ENCODE measurements around the gene CLEC2A. TPM values are rescaled to one million over a fixed set of nuclear protein-coding genes. Genes with fewer than 3 reads are reported as not detected.
"Not testable (repeated sequence)": the region's sequence is repeated elsewhere in the genome, so short reads cannot be mapped to it uniquely, and the experiment has no call there.

The CLEC2A gene
- total and polyA plus RNA-seq, 8 donors = not detected

DNA sequence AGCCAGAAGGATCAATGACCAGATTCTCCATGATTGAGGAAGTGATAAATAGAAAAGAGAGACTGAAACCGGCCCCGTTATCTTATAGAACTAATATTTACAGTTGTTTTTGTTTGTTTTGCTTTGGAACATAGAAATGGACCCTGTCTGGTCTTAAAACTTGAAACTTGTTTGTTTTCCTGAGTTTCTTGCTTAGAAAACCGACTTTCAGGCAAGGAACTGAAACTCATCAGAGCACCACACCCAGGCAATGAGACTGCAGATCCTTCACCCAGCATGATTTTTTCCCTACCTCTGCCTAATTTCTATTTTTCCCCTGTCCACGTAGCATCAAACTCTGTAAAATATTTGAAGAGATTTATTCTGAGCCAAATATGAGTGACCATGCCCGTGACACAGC is 28.4 kb upstream of the CLEC2A start:
- DNase-seq = no peak
- ATAC-seq = no peak
- Histone ChIP-seq H3K27ac (no peak overlapping the region), H3K4me3 (no peak overlapping the region), H3K9me3 (no peaks in the 10 kb centered on the region), H3K36me3 (no peaks in the 10 kb centered on the region), H3K27me3 (no peaks in the 10 kb centered on the region), H3K4me1 (peaks cover 0 to 10% of the 10 kb centered on the region in 2 donors)
- intact Hi-C loops (cut with DNase I) = no loop called here
- TF ChIP-seq, protein P1, sequence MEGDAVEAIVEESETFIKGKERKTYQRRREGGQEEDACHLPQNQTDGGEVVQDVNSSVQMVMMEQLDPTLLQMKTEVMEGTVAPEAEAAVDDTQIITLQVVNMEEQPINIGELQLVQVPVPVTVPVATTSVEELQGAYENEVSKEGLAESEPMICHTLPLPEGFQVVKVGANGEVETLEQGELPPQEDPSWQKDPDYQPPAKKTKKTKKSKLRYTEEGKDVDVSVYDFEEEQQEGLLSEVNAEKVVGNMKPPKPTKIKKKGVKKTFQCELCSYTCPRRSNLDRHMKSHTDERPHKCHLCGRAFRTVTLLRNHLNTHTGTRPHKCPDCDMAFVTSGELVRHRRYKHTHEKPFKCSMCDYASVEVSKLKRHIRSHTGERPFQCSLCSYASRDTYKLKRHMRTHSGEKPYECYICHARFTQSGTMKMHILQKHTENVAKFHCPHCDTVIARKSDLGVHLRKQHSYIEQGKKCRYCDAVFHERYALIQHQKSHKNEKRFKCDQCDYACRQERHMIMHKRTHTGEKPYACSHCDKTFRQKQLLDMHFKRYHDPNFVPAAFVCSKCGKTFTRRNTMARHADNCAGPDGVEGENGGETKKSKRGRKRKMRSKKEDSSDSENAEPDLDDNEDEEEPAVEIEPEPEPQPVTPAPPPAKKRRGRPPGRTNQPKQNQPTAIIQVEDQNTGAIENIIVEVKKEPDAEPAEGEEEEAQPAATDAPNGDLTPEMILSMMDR (IDR thresholded peaks at IDR 0.05) = no peak

DNA sequence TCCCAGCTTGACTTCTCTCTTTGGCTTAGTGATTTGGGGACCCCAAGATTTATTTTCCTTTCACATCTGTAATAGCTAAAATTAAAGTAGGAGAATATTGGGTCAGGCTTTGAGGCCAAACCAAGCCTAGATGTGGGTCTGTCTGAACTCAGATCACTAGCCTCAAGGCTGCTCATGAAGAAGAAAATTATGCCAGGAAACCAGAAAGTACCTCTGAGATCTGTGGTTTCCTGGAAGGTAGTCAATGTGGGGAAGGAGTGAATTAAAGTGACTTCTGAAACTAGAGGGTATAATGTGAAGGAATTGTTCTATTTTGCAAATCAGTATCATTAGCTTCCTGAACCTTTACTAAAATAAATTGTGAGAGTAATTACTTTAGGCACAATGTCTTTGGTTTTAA is 25.7 kb upstream of the CLEC2A start:
- DNase-seq (no peak), ATAC-seq (no peak)
- intact Hi-C loops (cut with DNase I) = no loop called here
- Histone ChIP-seq H3K4me3 (no peak overlapping the region), H3K9me3 (no peaks in the 10 kb centered on the region), H3K36me3 (no peaks in the 10 kb centered on the region), H3K27me3 (no peaks in the 10 kb centered on the region), H3K27ac (no peak overlapping the region), H3K4me1 (peaks cover 0 to 10% of the 10 kb centered on the region in 2 donors)
- TF ChIP-seq, protein P1 (IDR thresholded peaks at IDR 0.05) = no peak

DNA sequence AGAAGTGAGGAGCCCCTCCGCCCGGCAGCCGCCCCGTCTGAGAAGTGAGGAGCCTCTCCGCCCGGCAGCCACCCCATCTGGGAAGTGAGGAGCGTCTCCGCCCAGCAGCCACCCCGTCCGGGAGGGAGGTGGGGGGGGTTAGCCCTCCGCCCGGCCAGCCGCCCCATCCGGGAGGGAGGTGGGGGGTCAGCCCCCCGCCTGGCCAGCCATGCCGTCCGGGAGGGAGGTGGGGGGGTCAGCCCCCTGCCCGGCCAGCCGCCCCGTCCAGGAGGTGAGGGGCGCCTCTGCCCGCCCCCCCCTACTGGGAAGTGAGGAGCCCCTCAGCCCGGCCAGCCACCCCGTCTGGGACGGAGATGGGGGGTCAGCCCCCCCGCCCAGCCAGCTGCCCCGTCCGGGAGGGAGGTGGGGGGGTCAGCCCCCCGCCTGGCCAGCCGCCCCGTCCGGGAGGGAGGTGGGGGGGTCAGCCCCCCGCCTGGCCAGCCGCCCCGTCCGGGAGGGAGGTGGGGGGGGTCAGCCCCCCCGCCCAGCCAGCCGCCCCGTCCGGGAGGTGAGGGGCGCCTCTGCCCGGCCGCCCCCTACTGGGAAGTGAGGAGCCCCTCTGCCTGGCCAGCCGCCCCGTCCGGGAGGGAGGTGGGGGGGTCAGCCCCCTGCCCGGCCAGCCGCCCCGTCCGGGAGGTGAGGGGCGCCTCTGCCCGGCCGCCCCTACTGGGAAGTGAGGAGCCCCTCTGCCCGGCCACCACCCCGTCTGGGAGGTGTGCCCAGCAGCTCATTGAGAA is 21.0 kb upstream of the CLEC2A start:
- H3K27ac ChIP-seq; H3K4me3 ChIP-seq; H3K27me3 ChIP-seq; H3K9me3 ChIP-seq; ATAC-seq; H3K36me3 ChIP-seq; intact Hi-C loops (cut with DNase I): not testable (repeated sequence)
- peaks cover 0 to 13% of the 10 kb centered on the region in 2 donors for H3K4me1 ChIP-seq
- peak in 1 of 4 donors; percentile 79 for DNase-seq

DNA sequence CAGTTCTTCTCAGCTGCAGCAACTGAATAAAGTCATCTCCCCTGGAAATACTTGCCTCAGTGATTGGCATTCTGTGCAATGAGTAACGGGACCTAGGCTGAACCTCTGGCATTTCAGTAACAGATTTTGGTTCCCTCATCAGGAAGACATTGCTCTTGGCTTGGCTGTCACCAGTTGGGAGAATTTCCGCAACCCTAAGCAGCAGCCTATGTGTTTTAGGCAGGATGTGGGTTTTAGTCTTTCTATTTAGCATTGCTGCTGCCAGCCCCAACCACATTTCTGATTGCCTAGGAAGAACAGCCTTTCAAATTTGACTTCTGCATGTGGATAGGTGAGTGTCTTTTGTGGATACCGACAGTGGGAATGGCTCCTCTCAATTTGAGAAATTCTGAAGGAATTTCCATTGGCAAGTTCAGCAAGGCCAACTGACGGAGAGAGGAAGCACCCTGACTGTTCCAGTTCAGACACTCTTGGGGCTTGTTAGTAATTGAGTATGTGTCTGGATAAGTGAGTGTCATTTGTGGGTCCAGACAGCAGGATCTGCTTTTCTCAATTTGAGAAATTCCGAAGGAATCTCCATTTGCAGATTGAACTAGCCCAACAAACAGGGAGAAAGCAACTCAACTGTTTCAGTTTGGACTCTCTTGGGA is 19.0 kb upstream of the CLEC2A start:
- H3K27ac ChIP-seq = no peak overlapping the region
- H3K4me1 ChIP-seq = peaks cover 0 to 10% of the 10 kb centered on the region in 2 donors
- intact Hi-C loops (cut with DNase I) = no loop called here
- H3K9me3 ChIP-seq = no peaks in the 10 kb centered on the region
- H3K27me3 ChIP-seq = no peaks in the 10 kb centered on the region
- DNase-seq = no peak
- no peak for ATAC-seq
- TF ChIP-seq, protein P1 (IDR thresholded peaks at IDR 0.05) = no peak
- no peak overlapping the region for H3K4me3 ChIP-seq
- H3K36me3 ChIP-seq = no peaks in the 10 kb centered on the region

DNA sequence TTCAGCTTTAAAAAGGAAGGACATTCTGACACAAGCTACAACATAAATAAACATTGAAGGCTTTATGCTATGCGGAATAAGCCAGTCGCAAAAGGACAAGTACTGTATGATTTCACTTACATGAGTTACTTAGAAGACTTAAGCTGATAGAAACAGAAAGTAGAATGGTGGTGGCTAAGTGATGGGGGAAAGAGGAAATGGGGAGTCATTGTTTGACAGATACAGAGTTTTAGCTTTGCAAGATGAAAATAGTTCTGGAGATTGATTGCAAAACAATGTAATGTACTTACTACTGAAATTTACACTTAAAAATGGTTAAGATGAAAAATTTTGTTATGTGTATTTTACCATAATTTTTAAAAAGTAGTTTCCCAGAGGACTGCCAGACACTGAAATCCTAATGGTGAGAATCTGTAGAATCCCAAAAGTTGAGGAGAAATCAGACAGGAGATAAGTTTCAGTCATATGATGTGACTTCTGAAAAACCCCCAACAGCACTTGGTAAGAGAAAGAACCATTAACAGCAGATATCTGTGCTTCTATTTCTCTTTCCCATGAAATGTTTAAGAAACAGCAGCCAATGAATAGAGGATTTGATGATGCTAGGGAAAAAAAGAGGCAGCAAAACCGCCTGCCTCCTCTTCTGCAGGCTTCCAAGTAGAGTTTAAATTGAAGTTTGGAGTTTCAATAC is 16.6 kb upstream of the CLEC2A start:
- Histone ChIP-seq H3K27ac (no peak overlapping the region), H3K9me3 (no peaks in the 10 kb centered on the region), H3K4me1 (peaks cover 0 to 17% of the 10 kb centered on the region in 2 donors), H3K27me3 (no peaks in the 10 kb centered on the region), H3K36me3 (no peaks in the 10 kb centered on the region), H3K4me3 (no peak overlapping the region)
- TF ChIP-seq, protein P1 (IDR thresholded peaks at IDR 0.05) = no peak
- intact Hi-C loops (cut with DNase I) = no loop called here
- ATAC-seq (peak; percentile 26), DNase-seq (no peak)

Measured in left lung (tissue), 10 donors.